Epidermal melanocyte (primary cell): ENCODE data around the gene GTF2A2.
A peak's percentile ranks its signal among the peaks of the same experiment; 100 is the strongest.
"Not testable (repeated sequence)": the region's sequence is repeated elsewhere in the genome, so short reads cannot be mapped to it uniquely, and the experiment has no call there.

ENCODE experiments used
- DNase-seq: peaks from one replicate; pipeline ENCODE4 v3.0.0; 2011; ENCODE audit warnings: low spot score; ENCODE audit not compliant: insufficient read length

The GTF2A2 gene

GRCh38 chr15:59674361-59674877 lies 17.1 kb upstream of the GTF2A2 start:
- no peak for DNase-seq

GRCh38 chr15:59668556-59668955 lies 11.2 kb upstream of the GTF2A2 start:
- no peak for DNase-seq

GRCh38 chr15:59662260-59662659 lies 4.9 kb upstream of the GTF2A2 start:
- DNase-seq = no peak

GRCh38 chr15:59659366-59659765 lies 2.1 kb upstream of the GTF2A2 start:
- DNase-seq = no peak

GRCh38 chr15:59657635-59658125 lies 365 bp upstream of the GTF2A2 start:
- DNase-seq = no peak

GRCh38 chr15:59654046-59654445 lies 3.3 kb downstream of the GTF2A2 start:
- no peak for DNase-seq

- DNase-seq = no peak
These were observed 7.7 kb downstream of the GTF2A2 start for GRCh38 chr15:59649603-59650002.

GRCh38 chr15:59647085-59647484 lies 10.2 kb downstream of the GTF2A2 start:
- no peak for DNase-seq

- DNase-seq = no peak
These were observed 11.0 kb downstream of the GTF2A2 start for GRCh38 chr15:59646277-59646676.

GRCh38 chr15:59645812-59646211 lies 11.5 kb downstream of the GTF2A2 start:
- DNase-seq = not testable (repeated sequence)

- no peak for DNase-seq
These were observed 12.6 kb downstream of the GTF2A2 start for GRCh38 chr15:59644756-59645155.

- DNase-seq = no peak
These were observed 15.0 kb downstream of the GTF2A2 start for GRCh38 chr15:59642351-59642750.

GRCh38 chr15:59637507-59637906 lies 19.8 kb downstream of the GTF2A2 start:
- DNase-seq = not testable (repeated sequence)

GRCh38 chr15:59636184-59636583 lies 21.1 kb downstream of the GTF2A2 start:
- DNase-seq = no peak

- no peak for DNase-seq
These were observed 24.6 kb downstream of the GTF2A2 start for GRCh38 chr15:59632714-59633113.

GRCh38 chr15:59622289-59622688 lies 35.0 kb downstream of the GTF2A2 start:
- no peak for DNase-seq

GRCh38 chr15:59618406-59618805 lies 38.9 kb downstream of the GTF2A2 start:
- no peak for DNase-seq

- no peak for DNase-seq
These were observed 40.9 kb downstream of the GTF2A2 start for GRCh38 chr15:59616379-59616778.

GRCh38 chr15:59615661-59616060 lies 41.7 kb downstream of the GTF2A2 start:
- DNase-seq = no peak

- DNase-seq = no peak
These were observed 43.2 kb downstream of the GTF2A2 start for GRCh38 chr15:59614153-59614552.

- peak; percentile 31 for DNase-seq
These were observed 45.7 kb downstream of the GTF2A2 start, which contains the start of gene GCNT3 for GRCh38 chr15:59611276-59612260. TSS of gene GCNT3 (plus strand) at chr15:59611783. CDS start at chr15:59618239, 6,456 bp downstream.
